Natural killer cell treated with Interleukin-12 subunit alpha and Interleukin-12 subunit beta and Interleukin-15 and Interleukin-18, amount 100 ng/mL, for 72 hours (primary cell): ENCODE data around the gene CITED4. TPM values are rescaled to one million over a fixed set of nuclear protein-coding genes. Genes with fewer than 3 reads are reported as not detected.

Source experiments
- ATAC-seq, 2 donors: fragments of 150-1000 bp; cut with Tn5 transposase in 1 of 2; sonication (Bioruptor Pico), chemical (Tn5 transposase) in 1 of 2; 2 replicates each; pipeline ENCODE4 v1.10.0; 2021
- DNase-seq: peaks from one replicate; pipeline ENCODE4 v3.0.0; 2022; ENCODE audit warnings: low spot score
- H3K27ac Mint-ChIP-seq, 2 donors: 1 replicate in 1 of 2; 2 replicates in 1 of 2; pipeline ENCODE4 v1.8.0; 2022; ENCODE audit warnings: mixed read lengths in 2 of 2, mild to moderate bottlenecking in 1 of 2, moderate library complexity in 1 of 2
- H3K27me3 Mint-ChIP-seq, 2 donors: 1 replicate in 1 of 2; 2 replicates in 1 of 2; pipeline ENCODE4 v1.8.0; 2022; ENCODE audit warnings: mixed read lengths in 2 of 2
- H3K36me3 Mint-ChIP-seq: one replicate; pipeline ENCODE4 v1.8.0; 2022; ENCODE audit warnings: mixed read lengths
- H3K4me1 Mint-ChIP-seq, 2 donors: 1 replicate in 1 of 2; 2 replicates in 1 of 2; pipeline ENCODE4 v1.8.0; 2022; ENCODE audit warnings: low read depth in 2 of 2, mixed read lengths in 2 of 2, mild to moderate bottlenecking in 1 of 2
- H3K4me3 Mint-ChIP-seq: one replicate; pipeline ENCODE4 v1.8.0; 2022; ENCODE audit warnings: mixed read lengths
- H3K9me3 Mint-ChIP-seq: 2 replicates; pipeline ENCODE4 v1.8.0; 2022; ENCODE audit warnings: mixed read lengths
- total RNA-seq, 2 donors: library from RNA; stranded (reverse); gene quantifications; one replicate each; pipeline ENCODE4 v1.2.3, GENCODE V29; 2022

The CITED4 gene
- total RNA-seq, 2 donors from 2014 or later: 2.5 to 3.5 TPM

DNA sequence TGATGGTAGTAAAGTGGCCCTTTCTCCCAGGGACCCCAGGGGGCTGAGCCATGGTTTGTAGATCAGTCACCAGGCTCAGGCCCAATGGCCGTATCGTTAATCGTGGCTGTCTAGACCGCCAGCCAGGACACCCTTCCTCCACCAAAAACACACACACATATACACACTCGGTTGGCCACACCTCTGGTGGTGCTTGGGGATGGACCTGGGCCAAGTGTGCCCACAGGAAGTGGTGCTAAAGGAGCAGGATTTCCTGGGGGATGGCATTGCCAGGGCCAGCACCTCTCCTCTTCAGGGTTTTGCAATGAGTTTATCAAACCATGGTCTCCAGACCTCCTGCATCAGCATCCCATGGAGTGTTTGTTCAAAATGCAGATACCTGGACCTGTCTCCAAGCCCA lies 36.2 kb downstream of the CITED4 start:
- ATAC-seq: peak in 1 of 2 donors; percentile 15
- no peaks in the 10 kb centered on the region for H3K36me3 Mint-ChIP-seq
- no peak overlapping the region for H3K27ac Mint-ChIP-seq
- H3K27me3 Mint-ChIP-seq: no peaks in the 10 kb centered on the region
- no peaks in the 10 kb centered on the region for H3K9me3 Mint-ChIP-seq
- no peak overlapping the region for H3K4me3 Mint-ChIP-seq
- peaks cover 10 to 14% of the 10 kb centered on the region in 2 donors for H3K4me1 Mint-ChIP-seq
- no peak for DNase-seq

DNA sequence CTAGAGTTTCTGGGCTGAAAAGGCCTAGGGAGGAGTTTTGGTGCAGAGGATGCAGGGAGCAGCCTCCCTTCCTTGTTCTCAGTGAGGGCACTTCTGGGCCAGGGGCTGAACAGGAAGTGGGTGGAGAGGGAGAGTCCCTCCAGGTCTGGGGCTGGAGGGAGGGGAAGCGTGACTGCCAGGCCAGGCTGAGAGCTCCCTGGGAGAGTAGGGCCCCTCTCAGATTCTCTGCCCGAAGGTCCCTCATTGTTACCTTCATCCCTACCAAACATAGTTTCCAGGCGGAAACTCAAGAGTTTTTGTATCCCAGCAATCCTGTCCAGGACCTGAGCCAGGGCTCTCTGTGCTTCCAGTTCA lies 36.8 kb downstream of the CITED4 start:
- H3K27ac Mint-ChIP-seq: peak overlapping the region in 1 of 2 donors; percentile 29
- H3K9me3 Mint-ChIP-seq: no peaks in the 10 kb centered on the region
- H3K4me3 Mint-ChIP-seq: no peak overlapping the region
- DNase-seq (no peak), ATAC-seq (peak in 1 of 2 donors; percentile 52)
- peaks cover 10 to 14% of the 10 kb centered on the region in 2 donors for H3K4me1 Mint-ChIP-seq
- H3K27me3 Mint-ChIP-seq: no peaks in the 10 kb centered on the region
- H3K36me3 Mint-ChIP-seq: no peaks in the 10 kb centered on the region

DNA sequence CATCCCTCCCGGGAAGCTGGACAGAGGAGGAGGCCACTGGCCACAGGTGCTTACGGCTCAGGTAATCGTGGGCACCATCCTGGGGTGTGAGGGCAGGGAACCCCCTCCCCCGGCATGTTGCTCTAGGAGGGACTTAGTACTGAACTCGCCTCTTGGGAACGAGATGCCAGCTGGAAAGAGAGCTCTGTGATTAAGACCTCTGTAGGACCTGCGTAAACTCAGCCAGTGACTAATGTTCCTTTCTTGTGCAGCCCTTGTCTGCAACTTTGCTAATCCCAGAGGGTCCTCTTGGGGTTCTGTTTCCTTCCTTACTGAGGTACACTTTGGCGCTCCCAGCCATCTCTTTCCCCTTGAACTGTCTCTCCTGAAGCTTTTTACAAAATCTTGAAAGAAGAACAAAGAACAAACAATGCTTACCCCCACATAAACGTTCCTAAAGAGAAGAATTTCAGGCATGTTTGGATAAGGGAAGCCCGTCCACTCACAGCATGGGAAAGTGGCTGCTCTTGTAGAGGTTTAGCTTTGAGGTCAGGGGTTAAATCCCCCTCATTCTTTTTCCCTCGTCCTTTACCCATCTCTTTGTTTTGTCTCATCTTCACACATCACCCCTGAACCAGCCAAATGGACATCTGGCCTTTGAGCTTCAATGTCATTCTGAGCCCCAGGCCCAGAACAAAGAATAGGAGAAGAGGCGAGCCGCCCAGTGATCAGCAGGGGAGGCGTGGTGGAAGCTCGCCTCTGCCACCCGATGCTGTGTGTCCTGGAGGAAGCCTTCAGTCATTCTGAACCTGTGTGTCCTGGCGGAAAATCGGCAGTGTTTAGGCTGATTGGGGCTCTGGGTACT lies 37.4 kb downstream of the CITED4 start:
- Mint-ChIP-seq H3K27ac (peak overlapping the region in 1 of 2 donors; percentile 29), H3K27me3 (no peaks in the 10 kb centered on the region), H3K36me3 (no peaks in the 10 kb centered on the region), H3K9me3 (no peaks in the 10 kb centered on the region), H3K4me1 (peaks cover 10 to 14% of the 10 kb centered on the region in 2 donors), H3K4me3 (no peak overlapping the region)
- ATAC-seq (no peak), DNase-seq (no peak)

DNA sequence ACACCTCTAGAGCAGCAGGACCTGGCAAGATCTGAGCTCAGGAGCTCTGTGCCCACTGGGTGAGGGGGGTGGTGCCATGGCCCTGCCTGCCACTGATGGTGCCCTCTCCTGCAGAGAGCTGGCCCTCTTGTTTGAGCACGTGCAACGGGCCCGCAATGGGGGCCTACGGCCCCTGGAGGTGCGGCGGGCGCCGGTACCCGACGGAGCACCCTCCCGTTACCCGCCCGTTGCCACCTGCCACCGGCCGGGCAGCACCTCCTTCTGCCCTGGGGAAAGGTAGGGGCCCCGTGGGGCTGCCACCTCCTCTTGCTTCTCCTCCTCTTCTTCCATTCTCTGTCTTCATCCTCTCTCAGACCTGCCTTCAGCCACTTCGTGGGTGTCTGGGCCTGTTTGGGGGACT lies 38.2 kb downstream of the CITED4 start:
- ATAC-seq (no peak), DNase-seq (no peak)
- no peaks in the 10 kb centered on the region for H3K27me3 Mint-ChIP-seq
- no peaks in the 10 kb centered on the region for H3K9me3 Mint-ChIP-seq
- no peak overlapping the region for H3K4me3 Mint-ChIP-seq
- peaks cover 14 to 15% of the 10 kb centered on the region in 2 donors for H3K4me1 Mint-ChIP-seq
- H3K27ac Mint-ChIP-seq: no peak overlapping the region
- no peaks in the 10 kb centered on the region for H3K36me3 Mint-ChIP-seq

DNA sequence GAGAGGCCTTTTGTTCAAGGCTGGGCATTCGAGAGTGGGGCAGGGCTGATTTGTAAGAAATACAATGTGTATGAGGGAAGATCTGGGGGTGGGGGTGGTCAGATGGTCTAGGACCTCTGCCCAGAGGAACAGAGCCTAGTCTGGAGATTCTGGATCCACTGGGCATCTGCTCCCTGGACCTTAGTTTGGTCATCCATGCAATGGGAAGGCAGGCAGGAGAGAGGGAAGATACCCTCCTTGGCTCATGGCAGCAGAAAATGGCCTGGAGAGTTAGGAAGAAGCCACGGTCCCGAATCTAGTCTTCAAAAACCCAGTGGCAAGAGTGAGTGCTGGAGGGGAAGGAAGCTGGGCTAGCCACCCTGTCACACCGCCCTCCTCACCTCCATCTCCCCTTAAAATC lies 38.8 kb downstream of the CITED4 start:
- no peak overlapping the region for H3K27ac Mint-ChIP-seq
- no peaks in the 10 kb centered on the region for H3K9me3 Mint-ChIP-seq
- H3K4me1 Mint-ChIP-seq: peaks cover 14 to 15% of the 10 kb centered on the region in 2 donors

DNA sequence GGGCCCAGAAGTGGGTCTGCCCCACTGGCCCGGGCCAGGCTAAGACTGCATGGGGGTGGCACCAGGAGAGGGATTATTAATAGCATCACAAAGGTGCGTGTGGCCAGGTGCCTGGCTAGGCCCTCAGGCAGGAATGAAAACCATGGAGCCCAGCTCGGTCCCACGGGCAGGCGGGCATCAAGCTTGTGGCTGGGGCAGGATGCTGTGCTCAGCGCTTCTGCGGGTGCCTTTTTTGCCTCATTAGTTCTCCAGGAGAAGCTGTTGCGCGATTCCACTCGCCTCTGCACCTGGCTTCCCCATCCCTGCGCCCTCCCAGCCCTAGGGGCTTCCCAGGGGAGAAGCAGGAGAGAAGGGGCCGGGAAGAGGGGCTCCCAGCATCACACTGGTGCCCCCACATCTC lies 39.3 kb downstream of the CITED4 start:
- H3K36me3 Mint-ChIP-seq: no peaks in the 10 kb centered on the region
- no peak overlapping the region for H3K27ac Mint-ChIP-seq
- no peaks in the 10 kb centered on the region for H3K27me3 Mint-ChIP-seq
- H3K4me3 Mint-ChIP-seq: no peak overlapping the region
- no peak for ATAC-seq
- no peaks in the 10 kb centered on the region for H3K9me3 Mint-ChIP-seq
- H3K4me1 Mint-ChIP-seq: peaks cover 14 to 15% of the 10 kb centered on the region in 2 donors
- DNase-seq: no peak

More for the DNA sequence above, 38.8 kb downstream of the CITED4 start:
- Mint-ChIP-seq H3K4me3 (no peak overlapping the region), H3K27me3 (no peaks in the 10 kb centered on the region), H3K36me3 (no peaks in the 10 kb centered on the region)
- DNase-seq: no peak
- no peak for ATAC-seq

DNA sequence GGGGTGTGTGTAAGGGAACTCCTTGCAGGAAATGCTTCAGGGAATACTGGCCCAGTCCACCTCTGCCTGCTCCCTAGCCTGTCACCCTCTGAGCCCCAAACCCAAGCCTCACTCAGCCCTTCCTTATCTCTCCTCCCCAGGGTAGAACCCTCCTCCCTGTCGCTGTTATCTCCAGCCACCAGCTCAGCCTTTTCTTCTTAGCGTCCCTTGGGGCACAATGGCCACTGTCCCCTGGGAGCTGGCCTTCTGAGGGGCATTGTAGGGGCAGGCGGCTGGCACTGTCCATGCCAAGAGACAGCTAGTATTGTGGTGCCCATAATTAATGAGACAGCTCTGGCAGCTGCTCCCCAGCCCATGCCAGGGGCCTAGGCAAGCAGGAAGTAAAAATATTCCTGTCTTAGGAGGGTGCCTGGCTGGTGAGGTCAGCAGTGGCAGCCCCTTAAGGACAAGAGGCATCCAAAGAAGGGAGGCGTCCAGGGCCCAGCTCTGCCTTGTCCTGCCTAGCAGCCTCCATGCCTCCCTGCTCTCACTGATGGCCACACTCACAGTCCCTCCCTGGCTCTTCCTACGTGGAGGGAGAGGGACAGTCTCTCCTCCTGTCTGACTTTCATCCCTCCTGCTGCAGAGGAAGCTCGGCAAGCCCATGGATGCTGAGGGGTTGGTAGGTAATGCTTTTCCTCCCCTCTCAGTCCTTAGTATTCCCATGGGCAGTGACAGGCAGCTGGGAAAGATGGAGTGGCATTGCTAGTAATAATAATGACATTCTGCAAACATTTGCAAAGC lies 41.1 kb downstream of the CITED4 start:
- no peak overlapping the region for H3K4me3 Mint-ChIP-seq
- peaks cover 8 to 13% of the 10 kb centered on the region in 2 donors for H3K4me1 Mint-ChIP-seq
- ATAC-seq (no peak), DNase-seq (no peak)
- H3K9me3 Mint-ChIP-seq: no peaks in the 10 kb centered on the region
- no peaks in the 10 kb centered on the region for H3K36me3 Mint-ChIP-seq
- H3K27ac Mint-ChIP-seq: no peak overlapping the region
- H3K27me3 Mint-ChIP-seq: peaks cover 0 to 3% of the 10 kb centered on the region in 2 donors

DNA sequence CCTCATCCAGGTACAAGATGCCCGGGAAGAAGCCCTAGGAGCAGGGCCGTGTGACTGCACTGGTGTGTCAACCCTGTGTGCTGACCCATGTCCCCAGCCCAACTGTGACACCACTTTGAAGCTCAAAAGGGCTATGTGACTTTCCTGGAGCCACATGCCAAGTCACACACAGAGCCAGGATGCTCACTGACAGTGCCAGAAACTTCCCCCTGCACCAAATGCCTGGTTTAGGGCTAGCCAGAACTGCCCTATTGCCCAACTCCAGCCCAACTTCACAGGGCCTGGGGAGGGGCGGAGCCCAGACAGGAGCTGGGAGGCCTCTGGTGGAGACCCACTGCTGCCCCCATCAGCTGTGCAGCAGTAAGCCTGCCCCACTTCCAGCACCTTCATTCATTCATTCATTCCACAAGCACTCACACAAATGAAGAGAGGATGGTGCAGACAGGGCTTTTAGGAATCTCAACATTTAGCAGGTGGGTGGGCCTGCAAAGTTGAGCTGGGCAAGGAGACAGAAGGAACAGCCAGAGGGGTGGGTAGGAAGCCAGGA lies 41.8 kb downstream of the CITED4 start:
- no peak for DNase-seq
- ATAC-seq: no peak
- peaks cover 5 to 11% of the 10 kb centered on the region in 2 donors for H3K4me1 Mint-ChIP-seq
- no peak overlapping the region for H3K27ac Mint-ChIP-seq
- H3K27me3 Mint-ChIP-seq: peaks cover 0 to 3% of the 10 kb centered on the region in 2 donors
- no peaks in the 10 kb centered on the region for H3K9me3 Mint-ChIP-seq
- no peaks in the 10 kb centered on the region for H3K36me3 Mint-ChIP-seq
- no peak overlapping the region for H3K4me3 Mint-ChIP-seq

DNA sequence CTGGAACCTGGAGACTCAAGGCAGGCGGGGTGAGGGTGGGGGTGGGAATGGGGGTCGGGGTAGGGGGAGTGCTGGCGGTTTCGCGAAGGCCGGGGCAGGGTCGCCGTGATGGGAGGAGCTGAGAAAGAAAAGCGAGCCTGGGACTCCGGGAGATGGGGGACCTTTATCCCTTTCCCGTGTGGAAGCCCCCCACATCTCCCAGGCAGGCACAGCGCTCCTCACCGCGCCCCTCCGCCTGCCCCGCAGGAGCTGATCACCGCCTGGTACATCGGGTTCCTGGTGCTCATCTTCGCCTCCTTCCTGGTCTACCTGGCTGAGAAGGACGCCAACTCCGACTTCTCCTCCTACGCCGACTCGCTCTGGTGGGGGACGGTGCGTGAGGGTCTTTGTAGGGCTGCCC lies 43.1 kb downstream of the CITED4 start:
- no peak for ATAC-seq

DNA sequence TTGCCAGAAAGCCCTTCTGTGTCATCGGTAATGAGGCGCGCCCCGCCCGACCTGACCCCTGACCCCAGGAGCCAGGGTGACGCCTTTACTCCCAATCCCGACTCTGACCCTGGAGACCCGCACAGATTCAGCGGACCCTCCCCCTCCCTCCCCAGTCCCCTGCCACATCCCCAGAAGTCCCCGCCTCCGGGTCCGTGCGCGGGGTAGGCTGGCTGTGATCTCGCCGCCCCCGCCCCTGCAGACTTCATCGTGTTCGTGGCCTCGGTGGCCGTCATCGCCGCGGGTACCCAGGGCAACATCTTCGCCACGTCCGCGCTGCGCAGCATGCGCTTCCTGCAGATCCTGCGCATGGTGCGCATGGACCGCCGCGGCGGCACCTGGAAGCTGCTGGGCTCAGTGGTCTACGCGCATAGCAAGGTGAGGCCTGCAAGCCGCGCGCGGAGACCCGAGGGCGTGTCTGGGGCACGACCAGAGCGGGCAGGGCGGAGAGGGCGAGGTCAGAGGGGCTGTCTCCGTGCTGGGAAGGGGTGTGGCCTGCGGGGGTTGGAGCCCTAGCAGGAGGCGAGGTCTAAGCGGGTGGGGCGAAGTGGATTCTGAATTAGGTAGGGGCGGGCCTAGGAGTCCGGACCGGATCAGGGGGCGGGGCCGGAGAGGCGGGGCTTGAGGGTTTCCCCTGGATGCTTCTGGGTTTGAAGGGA lies 43.8 kb downstream of the CITED4 start:
- no peaks in the 10 kb centered on the region for H3K9me3 Mint-ChIP-seq
- H3K4me1 Mint-ChIP-seq: peaks cover 0 to 5% of the 10 kb centered on the region in 2 donors
- H3K27ac Mint-ChIP-seq: no peak overlapping the region
- ATAC-seq: peak; percentile 96 to 97
- peak; percentile 81 for DNase-seq
- no peaks in the 10 kb centered on the region for H3K36me3 Mint-ChIP-seq
- peaks cover 0 to 3% of the 10 kb centered on the region in 2 donors for H3K27me3 Mint-ChIP-seq
- peak overlapping the region; percentile 64 for H3K4me3 Mint-ChIP-seq

More for the DNA sequence above, 43.1 kb downstream of the CITED4 start:
- H3K27me3 Mint-ChIP-seq: peaks cover 0 to 3% of the 10 kb centered on the region in 2 donors
- peaks cover 0 to 5% of the 10 kb centered on the region in 2 donors for H3K4me1 Mint-ChIP-seq
- H3K36me3 Mint-ChIP-seq: no peaks in the 10 kb centered on the region
- no peaks in the 10 kb centered on the region for H3K9me3 Mint-ChIP-seq
- no peak for DNase-seq
- H3K27ac Mint-ChIP-seq: no peak overlapping the region
- peak overlapping the region; percentile 32 for H3K4me3 Mint-ChIP-seq

DNA sequence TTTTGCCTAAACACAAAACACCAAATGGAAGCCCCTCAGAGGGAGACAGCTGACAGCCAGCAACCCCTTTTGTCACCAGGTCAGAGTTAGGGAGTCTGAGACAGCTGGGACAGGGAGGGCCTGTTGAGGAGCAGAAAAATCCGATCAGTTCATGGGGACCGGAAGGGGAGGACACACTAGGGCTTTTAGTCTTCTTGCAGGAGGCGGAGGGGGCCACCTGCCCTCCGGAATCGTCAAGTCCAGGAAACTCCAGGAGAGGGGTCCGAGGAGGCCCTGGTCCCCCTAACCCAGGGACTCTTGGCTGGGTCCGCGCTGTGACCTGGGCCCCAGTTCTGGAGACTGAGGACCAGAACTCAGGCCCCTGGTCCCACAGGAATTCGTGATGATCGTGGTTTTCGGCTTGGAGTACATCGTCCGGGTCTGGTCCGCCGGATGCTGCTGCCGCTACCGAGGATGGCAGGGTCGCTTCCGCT lies 44.3 kb downstream of the CITED4 start:
- Mint-ChIP-seq H3K9me3 (no peaks in the 10 kb centered on the region), H3K4me3 (peak overlapping the region; percentile 64), H3K36me3 (no peaks in the 10 kb centered on the region), H3K4me1 (peaks cover 0 to 5% of the 10 kb centered on the region in 2 donors), H3K27ac (no peak overlapping the region), H3K27me3 (peaks cover 0 to 7% of the 10 kb centered on the region in 2 donors)
- no peak for DNase-seq
- peak in 1 of 2 donors; percentile 55 for ATAC-seq

DNA sequence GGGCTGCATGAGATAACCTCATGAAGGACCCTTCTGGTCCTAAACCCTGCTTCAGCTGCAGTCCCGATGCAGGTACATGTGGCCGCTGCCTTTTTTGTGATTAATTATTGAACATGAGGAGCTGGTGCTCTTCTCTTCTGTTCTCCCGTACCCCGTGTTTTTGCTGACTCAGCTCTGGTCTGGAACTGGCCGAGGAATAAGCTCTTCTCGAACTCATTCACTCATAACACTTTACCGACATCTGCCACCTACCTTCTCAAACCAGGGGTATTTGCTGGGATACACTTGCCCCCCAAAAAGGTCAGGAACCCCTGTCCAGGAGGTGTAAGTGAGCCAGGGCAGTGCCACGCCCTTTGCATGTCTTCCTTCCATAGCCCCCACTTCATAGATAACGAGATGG lies 46.7 kb downstream of the CITED4 start:
- DNase-seq (no peak), ATAC-seq (no peak)
- H3K27me3 Mint-ChIP-seq: peaks cover 0 to 8% of the 10 kb centered on the region in 2 donors
- H3K27ac Mint-ChIP-seq: no peak overlapping the region
- no peak overlapping the region for H3K4me3 Mint-ChIP-seq
- H3K4me1 Mint-ChIP-seq: peaks cover 0 to 5% of the 10 kb centered on the region in 2 donors
- H3K9me3 Mint-ChIP-seq: no peaks in the 10 kb centered on the region
- H3K36me3 Mint-ChIP-seq: no peaks in the 10 kb centered on the region
